ENCODE results near the gene ASB2.

ASB2 gene

DNA sequence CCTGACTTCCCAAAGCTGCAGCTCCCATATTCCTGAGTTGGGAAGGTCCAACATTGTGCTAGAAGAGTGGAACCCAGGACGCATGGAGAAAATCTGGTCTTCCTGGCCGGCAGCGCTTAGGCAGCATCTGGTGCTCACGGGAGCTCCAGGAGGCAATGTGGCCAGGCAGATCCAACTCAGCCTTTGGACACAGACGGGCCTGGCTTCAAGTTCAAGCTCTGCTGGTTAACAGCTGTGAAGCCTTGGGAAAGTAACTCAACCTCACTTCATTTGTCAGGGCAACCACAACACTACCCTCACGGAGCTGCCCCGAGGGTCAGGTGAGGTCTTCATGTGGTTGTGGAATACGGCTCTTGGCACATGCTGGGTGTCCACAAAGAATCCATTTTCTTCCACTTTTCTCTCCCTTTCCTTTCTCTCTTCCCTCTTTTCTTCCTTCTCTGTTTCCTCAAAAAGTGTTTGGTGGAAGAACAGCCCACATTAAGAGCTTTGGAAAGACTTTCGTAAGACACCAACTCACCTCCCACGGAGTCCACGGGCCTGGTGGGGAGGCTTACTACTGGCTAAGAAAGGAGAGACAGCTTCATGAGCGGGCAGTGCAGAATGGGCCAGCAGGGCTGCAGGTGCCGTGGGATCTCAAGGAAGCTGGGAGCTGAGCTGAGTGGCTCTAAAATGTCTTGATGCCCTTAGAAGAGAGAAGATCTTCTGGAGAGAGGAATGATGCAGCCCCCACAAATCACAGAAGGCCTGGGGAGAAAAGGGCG, 51.6 kb downstream of the ASB2 start:
- no peaks in the 10 kb centered on the region for H3K27me3 ChIP-seq (ENCODE audit: insufficient read depth, low read depth, severe bottlenecking)

DNA sequence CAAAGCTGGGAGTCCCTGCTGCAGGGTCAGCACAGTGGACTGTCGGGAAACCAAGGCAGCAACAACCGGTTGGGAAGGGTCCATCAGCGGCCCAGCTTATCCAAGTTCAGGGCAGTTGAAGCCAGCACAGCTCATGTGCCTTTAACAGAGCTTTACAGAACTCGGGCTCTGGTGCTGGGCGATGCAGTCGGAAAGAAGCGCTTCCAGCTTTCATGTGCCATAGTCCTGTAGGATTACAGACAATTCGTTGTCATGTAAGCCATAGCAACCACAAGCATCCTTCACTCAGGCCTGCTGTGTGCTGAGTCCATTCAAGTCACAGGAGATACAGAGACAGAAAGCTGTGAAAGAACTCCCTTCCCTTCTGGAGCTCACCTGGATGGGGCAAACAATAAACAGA, 52.7 kb downstream of the ASB2 start:
- DNase-seq, result no peak
- TF ChIP-seq, protein P1, sequence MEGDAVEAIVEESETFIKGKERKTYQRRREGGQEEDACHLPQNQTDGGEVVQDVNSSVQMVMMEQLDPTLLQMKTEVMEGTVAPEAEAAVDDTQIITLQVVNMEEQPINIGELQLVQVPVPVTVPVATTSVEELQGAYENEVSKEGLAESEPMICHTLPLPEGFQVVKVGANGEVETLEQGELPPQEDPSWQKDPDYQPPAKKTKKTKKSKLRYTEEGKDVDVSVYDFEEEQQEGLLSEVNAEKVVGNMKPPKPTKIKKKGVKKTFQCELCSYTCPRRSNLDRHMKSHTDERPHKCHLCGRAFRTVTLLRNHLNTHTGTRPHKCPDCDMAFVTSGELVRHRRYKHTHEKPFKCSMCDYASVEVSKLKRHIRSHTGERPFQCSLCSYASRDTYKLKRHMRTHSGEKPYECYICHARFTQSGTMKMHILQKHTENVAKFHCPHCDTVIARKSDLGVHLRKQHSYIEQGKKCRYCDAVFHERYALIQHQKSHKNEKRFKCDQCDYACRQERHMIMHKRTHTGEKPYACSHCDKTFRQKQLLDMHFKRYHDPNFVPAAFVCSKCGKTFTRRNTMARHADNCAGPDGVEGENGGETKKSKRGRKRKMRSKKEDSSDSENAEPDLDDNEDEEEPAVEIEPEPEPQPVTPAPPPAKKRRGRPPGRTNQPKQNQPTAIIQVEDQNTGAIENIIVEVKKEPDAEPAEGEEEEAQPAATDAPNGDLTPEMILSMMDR (IDR thresholded peaks at IDR 0.05; ENCODE audit: low read depth, low read length), result no peak

More for the DNA sequence above, 51.6 kb downstream of the ASB2 start:
- Histone ChIP-seq H3K9me3 (ENCODE audit: severe bottlenecking) (peaks cover under 1% of the 10 kb centered on the region), H3K4me3 (ENCODE audit: low read depth, low read length) (no peak overlapping the region), H3K36me3 (no peaks in the 10 kb centered on the region), H3K27ac (no peak overlapping the region)
- DNase-seq, result no peak
- TF ChIP-seq, protein P1 (IDR thresholded peaks at IDR 0.05; ENCODE audit: low read depth, low read length), result no peak

DNA sequence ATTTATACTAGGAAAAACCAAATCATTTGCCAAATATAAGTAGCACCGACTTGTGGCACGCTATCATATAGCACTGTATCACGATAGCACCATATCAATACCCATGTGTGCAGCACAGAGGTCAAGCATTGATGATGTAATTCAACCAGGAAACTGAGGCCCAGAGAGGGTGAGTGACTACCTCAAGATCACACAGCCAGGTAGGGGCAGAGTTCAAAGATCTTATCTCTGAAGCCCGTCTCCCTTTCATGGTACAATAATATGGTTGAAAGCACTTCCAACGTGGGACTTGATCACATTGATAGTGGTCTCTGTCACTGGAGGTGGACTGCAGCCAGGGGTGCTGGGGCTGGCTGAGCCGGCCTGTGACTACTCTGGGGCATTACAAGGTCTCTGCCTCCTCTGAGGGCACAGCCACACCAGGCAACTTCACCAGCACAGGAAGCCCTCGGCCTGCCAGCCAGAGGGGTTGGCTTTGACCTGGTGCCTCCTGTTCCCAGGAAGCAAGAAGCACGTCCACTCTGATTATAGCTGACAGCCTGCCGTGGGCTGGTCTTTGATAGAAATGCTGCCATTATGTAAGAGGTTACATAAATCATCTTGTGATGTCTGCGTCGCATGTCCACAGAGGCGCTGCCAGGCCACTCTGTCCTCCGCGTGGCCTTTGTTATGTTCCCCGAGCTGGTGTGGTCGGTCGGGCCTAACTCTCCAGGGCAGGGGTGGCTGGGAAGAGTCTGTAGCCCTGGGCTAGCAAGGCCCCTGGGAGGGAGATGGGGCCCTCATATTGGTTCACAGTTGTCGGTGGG, 55.2 kb downstream of the ASB2 start:
- no peaks in the 10 kb centered on the region for H3K36me3 ChIP-seq
- no peak overlapping the region for H3K4me3 ChIP-seq (ENCODE audit: low read depth, low read length)
- H3K27me3 ChIP-seq (ENCODE audit: insufficient read depth, low read depth, severe bottlenecking), result no peaks in the 10 kb centered on the region
- peaks cover 7% of the 10 kb centered on the region for H3K9me3 ChIP-seq (ENCODE audit: severe bottlenecking)
- no peak for DNase-seq
- H3K27ac ChIP-seq, result no peak overlapping the region
- TF ChIP-seq, protein P1 (IDR thresholded peaks at IDR 0.05; ENCODE audit: low read depth, low read length), result no peak

More for the DNA sequence above, 52.7 kb downstream of the ASB2 start:
- Histone ChIP-seq H3K9me3 (ENCODE audit: severe bottlenecking) (peaks cover 7% of the 10 kb centered on the region), H3K36me3 (no peaks in the 10 kb centered on the region), H3K27ac (no peak overlapping the region), H3K27me3 (ENCODE audit: insufficient read depth, low read depth, severe bottlenecking) (no peaks in the 10 kb centered on the region), H3K4me3 (ENCODE audit: low read depth, low read length) (no peak overlapping the region)

DNA sequence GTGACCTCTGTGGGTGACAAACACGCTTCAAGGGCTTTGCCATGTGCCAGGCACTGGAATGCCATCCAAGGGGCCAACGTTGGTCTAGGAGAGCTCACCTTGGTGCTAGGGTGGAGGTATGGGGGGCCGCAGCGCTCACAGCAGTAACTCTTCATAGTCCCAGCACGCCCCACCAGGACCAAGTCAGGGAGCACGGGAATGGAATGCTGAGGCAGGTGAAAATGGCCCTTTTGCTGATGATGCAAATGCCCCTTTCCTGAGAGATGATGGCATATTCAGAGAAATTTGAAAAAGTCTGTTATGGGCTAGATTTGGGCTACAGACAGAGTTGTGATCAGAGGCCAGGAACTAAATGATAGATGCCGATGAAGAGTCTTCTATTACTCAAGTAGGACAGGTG, 59.2 kb downstream of the ASB2 start:
- DNase-seq, result no peak

DNA sequence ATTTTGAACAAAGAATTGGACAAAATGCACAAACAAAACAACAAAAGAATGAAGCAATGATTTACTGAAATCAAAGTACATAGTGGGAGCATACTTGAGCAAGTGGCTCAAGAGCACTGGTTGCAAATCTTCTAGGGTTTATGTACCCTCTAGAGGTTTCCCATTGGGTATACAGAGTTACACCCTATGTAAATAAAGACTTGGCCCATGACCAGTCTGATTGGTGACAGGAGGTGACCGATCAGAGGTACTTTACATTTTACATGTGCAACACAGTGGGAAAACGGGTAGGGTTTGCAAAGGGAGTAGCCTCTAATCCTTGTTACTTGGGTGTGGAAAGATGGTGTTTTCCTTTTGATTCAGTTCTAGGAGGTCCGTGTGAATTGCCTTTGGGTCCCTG, 59.9 kb downstream of the ASB2 start:
- Histone ChIP-seq H3K36me3 (no peaks in the 10 kb centered on the region), H3K27me3 (ENCODE audit: insufficient read depth, low read depth, severe bottlenecking) (no peaks in the 10 kb centered on the region), H3K9me3 (ENCODE audit: severe bottlenecking) (peaks cover 7% of the 10 kb centered on the region), H3K27ac (no peak overlapping the region), H3K4me3 (ENCODE audit: low read depth, low read length) (no peak overlapping the region)
- TF ChIP-seq, protein P1 (IDR thresholded peaks at IDR 0.05; ENCODE audit: low read depth, low read length), result no peak
- DNase-seq, result no peak

More for the DNA sequence above, 59.2 kb downstream of the ASB2 start:
- TF ChIP-seq, protein P1 (IDR thresholded peaks at IDR 0.05; ENCODE audit: low read depth, low read length), result no peak
- no peak overlapping the region for H3K27ac ChIP-seq
- peaks cover 7% of the 10 kb centered on the region for H3K9me3 ChIP-seq (ENCODE audit: severe bottlenecking)
- no peaks in the 10 kb centered on the region for H3K36me3 ChIP-seq
- no peaks in the 10 kb centered on the region for H3K27me3 ChIP-seq (ENCODE audit: insufficient read depth, low read depth, severe bottlenecking)
- H3K4me3 ChIP-seq (ENCODE audit: low read depth, low read length), result no peak overlapping the region
